Measurements from ENCODE around the gene CEP95.
"Not testable (repeated sequence)": the region's sequence is repeated elsewhere in the genome, so short reads cannot be mapped to it uniquely, and the experiment has no call there.

CEP95 gene

DNA sequence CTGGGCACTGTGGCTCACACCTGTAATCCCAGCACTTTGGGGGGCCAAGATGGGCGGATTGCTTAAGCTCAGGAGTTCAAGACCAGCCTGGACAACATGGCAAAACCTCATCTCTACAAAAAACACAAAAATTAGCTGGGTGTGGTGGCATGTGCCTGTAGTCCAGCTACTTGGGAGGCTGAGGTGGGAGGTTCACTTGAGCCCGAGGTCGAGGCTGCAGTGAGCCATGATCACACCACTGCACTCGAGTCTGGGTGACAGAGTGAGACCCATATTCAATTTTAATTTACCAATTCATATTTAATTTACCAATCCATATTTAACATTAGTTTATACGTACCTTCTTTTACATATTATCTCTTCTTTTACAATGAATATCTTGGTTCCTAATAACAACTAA, 11.5 kb upstream of the CEP95 start:
- not testable (repeated sequence) for DNase-seq (ENCODE audit: low read depth)

DNA sequence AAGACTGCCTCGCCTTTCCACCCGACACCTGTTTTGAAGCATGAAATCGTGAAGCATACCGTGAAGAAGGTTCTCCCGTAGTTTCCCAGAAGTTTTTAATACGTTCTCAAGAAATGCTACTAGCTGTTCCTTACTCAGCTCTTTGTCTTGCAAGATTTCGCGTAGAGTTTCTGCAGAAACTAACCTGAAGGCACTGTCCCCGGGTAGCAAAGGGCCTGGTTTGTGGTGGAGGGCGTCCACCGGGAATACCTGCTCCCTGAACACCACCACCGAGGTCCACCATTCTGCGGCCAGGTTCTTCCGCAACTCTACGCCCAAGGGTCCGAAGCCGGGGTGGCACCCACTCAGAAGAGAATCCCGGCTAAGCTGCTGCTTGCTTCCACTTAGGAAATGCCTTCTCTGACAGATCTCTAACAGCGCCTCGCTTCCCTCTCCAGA, 10.4 kb upstream of the CEP95 start:
- DNase-seq (ENCODE audit: low read depth), result no peak

DNA sequence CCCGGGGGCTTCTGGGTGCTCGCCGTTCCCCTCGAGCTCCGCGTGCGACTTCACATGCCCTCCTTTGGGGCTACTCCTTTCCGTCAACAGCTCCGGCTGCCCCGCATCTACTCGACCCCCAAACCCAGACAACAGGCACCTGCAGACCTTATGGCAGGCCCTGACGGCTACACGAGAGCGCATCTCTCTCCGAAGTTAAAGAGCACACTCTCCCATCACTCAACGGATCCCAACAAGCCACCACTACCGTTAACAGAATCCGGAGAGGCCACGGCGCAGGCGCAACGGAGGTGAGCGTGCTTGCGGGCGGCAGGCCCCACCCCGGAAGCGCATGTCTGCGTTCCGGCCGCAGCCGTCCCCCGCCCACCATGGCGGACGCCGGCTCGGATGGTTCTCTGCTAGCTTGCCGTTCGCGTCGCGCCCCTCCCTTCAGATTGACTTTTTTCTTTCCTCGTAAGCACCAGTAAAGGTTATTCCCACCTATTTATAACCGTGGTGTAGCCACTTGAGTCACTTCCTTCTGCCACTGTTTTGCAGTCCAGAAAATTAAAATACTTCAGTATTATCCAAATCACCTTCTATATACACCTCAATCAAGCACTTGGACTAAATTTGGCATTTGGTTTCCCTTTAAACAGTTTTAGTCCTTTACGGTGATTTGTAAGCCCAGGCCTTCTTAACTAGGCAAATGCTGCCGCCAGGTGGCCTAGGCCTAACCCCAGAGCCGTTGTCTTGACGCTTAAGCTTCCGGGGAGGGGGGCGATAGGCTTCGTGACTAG, 9.8 kb upstream of the CEP95 start, which contains the start of gene POLG2:
Gene POLG2, minus strand, starts transcription at position 269 of the 779 bp plus-strand sequence. Its CDS starts 86 bp downstream, at position 183.
- DNase-seq (ENCODE audit: low read depth), result peak; percentile 89

DNA sequence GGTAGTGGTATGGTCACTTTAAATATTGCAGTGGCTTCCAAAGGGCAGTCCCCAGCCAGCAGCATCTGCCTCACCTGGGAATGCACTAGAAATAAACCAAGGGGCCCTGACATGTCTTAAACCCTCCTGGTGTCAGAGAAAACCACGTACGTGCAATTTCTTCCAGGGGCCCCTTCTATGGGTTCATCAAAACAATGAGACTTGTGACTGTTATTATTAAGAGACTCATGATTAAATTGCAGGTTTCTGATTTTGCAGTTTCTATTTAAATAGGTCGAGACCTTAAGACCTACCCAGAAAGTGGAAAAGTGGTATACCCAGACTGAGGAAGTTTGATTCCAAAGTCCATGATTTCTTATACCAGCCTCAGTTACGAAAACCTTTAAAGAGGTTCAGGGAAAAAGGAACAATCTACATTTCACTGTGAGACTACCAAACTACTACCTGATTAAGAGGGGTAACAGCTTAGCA, 9.2 kb upstream of the CEP95 start:
- DNase-seq (ENCODE audit: low read depth), result no peak

DNA sequence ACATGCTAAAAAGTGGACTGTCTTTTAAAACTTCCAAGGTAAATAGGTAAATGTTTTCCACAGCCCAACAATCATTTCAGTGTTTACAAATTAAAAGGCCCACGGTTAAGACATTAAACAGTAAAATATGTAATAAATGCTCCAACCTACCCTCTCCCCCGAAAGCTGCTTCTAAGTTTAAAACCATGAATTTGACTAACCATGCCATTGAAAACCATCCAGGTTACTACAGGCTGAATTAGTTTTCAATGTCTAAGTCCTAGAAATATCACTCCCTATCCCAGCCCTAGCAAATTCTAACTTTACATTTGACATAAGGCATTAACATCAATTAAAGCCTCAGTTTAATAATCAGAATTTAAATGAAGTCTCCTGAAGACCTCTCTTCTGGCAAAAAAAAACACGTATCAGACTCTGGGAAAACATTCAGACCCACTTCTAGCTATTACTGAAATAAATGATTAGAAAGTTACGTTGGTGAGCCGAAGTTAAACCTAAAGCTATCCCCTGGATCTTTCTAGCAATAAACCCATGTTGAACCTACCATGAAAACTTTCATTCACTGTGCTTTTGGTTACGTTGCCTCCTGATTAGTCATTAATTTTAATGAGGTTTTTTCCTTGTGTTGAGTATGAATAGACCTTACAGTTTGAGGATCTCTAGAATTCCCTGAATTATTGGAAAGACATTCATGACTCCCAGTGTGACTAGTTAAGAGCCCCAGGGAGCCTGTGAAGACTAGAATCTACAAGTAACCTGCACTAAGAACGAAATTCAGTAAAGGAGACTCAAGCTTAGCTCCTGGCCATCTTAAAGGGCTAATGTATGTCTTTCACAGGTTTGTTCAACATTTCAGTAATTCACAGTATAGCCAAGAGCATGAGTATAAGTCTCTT, 8.2 kb upstream of the CEP95 start:
- DNase-seq (ENCODE audit: low read depth), result no peak

DNA sequence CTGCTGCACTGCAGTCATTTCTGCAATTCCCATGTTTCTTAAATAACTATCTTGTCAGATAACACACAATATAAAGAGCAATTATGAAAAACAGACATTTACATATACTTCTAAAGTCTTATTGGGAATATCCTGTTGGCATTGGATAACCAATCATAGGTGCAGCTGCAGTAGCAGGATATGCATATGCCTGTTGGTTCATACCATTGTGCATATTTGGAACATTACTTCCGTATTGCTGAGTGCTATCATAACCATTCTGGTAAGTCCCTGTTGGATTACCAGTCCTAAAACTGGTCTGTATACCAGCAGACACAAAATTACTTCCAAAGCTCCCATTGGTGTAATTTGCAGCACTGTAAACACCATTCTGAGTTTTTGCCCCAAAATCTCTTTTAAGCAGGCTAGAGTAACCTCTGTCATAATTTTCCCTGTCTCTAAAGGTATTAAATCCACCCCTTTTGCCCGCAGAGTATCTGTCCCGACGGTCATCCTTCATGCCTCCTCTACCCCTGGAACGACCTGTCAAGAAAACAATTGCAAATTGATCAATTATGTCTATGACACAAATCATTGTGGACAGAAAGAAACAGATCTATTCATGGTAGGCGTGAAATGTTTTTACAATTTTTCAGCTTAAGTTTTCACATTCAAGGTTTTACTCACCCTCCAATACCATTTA, 6.8 kb upstream of the CEP95 start:
- no peak for DNase-seq (ENCODE audit: low read depth)

DNA sequence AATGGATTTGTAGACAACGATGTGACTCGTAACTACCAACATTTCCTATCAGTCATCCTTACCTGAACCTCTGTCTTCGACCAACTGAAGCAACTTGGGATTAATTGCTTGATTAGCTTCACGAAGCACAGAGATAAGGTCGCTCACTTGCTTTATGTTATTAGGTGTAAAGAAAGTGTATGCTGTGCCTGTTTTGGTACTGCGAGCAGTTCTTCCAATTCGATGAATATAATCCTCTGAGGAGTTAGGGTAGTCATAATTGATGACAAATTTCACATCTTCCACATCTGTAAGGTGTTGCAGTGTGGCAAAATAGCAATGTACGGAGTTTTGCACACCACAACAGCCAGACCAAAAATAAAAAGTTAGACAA, 6.3 kb upstream of the CEP95 start:
- no peak for DNase-seq (ENCODE audit: low read depth)

DNA sequence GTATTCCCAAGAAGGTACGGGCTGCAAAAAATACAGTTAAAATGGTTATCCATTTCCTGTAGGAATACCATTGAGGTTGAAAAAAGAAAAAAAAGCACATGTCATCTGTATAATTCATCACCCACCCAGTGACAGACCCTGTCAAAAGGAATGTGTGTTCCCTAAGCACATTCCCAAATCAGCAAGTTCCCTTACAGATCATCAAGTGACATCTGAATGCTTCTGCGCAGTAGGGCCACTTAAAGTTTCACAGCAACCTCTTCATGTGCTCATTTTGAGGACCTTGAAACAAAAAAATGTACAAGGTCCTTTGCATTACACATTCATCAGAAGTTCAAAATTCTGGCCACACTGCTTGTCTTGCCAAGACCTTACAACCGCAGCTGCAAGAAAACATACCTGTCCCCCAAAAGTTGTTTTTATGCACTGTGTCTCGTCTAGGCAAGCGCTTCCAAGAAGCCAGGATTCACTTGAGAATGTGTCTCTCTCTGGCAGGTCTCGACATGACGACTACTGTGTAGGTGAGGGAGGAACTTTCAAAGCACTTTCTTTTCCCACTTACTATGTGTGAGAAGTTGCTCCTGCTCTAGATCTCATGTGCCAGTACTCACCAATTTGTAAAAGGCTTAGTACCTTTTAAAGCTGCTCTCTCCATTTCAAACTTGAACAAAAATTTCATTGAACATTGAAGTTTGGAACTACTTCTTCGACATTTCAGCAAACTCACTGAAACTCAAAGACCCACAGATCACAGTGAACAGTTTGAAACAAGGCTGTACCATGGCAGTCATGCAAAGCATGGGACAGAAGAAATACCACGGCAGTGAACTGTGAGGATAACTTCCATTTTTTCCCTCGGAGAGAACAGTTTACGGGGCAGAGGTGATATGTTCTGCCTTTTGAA, 5.7 kb upstream of the CEP95 start:
- DNase-seq (ENCODE audit: low read depth), result no peak

DNA sequence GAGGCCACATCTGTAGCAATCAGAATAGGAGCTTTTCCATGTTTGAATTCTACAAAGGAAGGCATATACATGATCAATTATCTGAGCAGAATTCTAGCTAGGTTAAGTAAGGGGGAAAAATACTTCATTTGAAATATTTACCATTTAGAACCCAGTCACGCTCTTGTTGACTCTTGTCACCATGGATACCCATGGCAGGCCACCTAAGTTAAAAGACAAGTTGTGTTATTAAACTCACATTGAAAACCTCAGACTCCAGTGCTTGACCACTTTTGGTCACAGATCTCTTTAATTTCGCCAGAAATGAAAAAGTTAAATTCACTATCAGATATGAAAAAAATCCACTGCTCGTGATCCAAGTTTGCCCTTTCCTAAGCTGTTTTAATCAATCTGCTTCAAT, 4.8 kb upstream of the CEP95 start:
- DNase-seq (ENCODE audit: low read depth), result no peak

DNA sequence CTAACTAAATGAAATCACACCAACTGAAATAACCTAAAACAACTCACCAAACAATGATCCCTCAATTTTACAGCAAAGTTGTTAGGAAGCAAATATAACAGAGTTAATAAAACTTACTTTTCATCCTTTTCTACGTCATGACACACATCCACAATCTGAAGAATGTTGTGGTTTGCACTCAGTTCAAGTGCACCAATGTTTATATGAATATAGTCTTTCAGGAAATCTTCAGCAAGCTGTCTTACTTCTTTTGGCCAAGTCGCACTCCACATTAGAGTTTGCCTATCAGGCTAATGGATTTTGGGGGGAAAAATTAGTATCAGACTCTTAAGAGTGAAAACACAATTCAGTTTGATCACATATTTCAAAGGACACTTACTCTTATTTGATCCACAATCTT, 4.0 kb upstream of the CEP95 start:
- peak; percentile 46 for DNase-seq (ENCODE audit: low read depth)

DNA sequence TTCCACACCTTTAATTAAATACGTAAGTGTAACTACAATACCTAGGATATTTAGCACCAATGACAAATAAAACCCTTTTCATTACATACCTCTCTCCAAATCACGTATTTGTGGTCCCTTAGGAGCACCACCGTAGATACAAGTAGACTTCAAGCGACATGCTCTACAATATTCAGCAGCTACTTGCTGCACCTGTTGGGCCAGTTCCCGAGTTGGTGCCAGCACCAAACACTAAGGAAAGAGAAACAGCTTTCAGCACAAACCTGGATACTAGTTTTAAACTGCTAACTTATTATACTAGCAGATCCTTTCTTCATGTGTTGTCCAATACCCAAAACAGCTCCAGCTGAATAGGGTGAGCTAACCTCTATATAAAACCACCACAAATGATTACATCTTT, 3.4 kb upstream of the CEP95 start:
- no peak for DNase-seq (ENCODE audit: low read depth)

DNA sequence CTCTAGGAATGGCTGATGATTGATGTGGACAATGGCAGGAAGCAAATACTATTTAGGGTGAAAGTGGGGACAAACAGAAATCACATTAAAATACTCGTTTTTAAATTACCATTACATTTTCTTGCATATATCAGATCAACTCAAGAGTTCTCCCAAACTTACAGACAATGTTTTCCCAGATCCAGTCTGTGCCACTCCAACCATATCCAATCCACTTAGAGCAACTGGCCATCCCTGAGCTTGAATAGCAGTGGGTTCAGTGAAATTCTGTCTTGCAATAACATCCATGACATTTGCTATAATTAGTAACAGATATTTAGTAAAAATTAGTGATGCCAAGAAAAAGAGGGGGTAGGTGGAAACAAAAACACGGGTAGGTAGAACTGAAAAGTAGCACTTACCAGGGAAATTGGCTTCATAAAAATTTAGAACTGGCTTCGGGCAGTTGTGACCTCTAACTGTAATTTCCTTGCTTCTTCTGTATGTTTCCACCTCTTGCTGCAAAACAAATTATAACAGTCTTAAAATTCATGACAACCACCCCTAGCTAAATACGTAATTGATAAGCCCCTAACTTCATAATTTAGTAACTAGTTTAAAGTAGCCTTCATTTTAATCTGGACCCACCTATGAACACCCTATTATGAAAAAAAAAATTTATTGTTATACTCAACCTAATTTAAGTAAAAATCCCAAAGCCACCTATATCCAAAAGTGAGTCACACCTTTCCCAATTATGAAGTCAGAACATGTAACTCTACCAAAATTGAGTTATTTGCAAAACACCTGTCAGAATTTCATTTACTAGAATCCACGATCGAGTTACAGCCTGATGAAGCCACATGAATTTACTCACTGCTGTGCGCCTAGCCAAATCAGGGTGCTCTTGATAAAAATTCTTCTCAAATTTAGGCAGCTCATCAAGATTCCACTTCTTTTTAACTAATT, 2.7 kb upstream of the CEP95 start:
- DNase-seq (ENCODE audit: low read depth), result no peak

DNA sequence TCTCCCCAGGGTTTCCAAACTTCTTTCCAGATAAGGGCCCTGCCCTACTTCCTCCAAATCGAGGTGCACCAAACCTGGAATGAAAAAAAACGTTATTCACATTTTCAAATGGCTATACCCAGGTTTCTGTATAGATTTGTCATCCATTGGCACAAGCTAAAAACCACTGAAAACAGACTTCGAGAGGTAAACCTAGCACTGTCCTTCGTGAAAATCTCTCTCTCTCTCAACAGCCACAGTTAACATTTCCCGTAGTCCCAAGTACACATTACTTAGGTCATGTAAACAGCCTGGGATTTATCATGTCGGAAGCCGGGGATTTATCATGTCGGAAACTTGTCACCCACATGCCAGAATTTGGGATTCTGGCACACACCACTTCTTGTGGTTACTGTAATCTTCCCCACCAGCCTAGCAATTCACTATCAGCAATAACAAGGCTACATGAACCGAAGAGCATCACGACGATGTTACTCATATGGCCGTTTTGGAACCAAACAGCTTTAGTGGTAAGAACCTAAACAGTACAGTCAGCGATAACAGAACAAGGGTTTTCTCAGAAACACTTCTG, 1.9 kb upstream of the CEP95 start:
- peak; percentile 87 for DNase-seq (ENCODE audit: low read depth)

DNA sequence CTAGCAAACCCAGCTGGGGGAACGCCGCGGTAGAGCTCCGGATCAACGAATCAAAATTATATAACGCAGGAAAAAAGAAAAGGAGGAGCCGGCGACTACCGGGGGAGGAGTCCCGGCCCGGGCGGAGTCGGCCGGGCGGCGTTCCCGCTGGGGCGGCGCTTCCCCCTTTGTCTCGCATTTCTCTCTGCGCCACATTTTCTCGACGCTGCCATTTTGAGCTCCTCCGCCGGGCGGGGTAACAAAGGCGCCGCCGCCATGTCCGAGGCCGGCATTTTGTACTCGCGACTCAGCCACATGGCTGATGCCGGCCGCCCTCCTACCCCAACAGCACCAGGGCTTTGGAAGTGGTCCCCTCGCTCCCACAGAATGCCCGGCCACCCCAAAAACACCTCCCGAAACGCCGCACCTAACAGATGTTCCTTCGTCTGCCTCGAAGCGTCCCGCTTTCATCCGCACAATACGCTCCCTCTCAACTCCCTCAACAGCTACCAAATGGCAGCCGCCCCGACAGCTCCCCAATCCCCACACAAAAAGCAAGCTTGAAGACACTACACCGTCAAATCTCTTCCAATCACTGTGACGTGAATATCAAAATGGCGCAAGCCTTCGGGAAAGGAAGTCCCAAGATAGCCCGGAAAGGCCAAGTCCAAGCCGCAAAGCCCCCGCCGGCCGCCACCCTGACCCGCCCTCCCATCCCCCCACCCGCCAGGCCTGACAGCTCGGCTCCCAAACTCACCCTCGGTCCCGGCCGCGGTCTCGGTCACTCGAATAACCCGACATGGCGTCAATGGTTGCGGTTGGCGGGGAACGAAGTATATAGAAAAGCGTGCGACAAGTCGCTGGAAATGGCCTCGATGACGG, 1.2 kb upstream of the CEP95 start:
- DNase-seq (ENCODE audit: low read depth), result peak; percentile 83

DNA sequence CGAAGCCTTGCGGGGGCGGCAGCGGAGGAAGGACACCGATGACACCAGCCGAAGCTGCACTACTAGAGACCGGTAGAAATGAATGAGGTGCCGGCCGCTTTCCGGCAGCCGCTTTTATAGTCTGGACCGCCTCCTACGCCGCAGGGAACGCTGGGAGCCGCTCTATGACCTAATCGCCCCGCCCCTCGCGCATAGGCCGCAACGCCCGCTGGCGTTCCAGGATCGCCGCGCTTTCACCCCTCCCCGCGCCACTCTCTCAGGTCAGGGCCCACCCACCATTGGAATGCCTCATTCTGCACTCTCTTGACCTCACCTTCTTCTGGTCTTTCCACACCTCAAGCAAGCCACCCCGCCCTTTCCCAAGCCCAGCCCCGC, 589 bp upstream of the CEP95 start, which contains the start of gene DDX5:
Gene DDX5, minus strand, starts transcription at position 89 of the 375 bp plus-strand sequence. CDS start 170 bp downstream, outside the sequence.
- no peak for DNase-seq (ENCODE audit: low read depth)

DNA sequence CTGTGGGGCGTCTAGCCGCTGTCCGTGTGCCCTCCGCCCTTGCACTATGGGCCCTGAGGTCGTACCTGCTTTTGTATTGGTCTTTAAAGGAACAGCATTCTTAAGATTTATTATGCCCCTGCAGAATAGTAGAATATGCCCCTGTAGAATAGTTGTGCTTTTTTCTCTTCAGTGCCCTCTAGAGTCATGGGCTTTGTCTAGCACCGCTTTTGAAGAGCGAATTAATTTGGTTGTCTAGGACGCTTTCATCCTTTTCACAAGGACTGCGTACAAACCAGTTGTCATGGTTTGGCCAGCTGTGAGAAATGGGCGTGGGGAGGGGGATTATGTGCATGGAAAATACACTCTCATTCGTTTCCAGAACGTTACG, 621 bp downstream of the CEP95 start:
- peak; percentile 78 for DNase-seq (ENCODE audit: low read depth)

DNA sequence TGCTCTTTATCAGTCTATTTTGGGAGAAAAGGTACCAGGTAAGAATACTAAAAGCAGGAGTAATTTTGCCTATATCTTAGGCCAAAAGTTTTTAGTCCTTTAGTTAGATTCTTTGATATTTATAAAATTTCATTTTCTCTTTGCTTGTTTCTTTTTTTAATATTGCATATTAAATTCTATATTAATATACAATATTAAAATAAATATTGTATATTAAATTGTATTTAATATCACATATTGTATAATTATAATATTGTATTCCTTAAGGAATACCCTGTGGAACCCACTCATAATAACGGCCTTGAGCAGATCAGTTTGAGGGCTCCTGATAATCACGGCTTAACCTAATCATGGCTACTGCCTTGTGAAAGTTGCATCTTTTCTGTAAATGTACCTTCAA, 1.9 kb downstream of the CEP95 start:
- no peak for DNase-seq (ENCODE audit: low read depth)

DNA sequence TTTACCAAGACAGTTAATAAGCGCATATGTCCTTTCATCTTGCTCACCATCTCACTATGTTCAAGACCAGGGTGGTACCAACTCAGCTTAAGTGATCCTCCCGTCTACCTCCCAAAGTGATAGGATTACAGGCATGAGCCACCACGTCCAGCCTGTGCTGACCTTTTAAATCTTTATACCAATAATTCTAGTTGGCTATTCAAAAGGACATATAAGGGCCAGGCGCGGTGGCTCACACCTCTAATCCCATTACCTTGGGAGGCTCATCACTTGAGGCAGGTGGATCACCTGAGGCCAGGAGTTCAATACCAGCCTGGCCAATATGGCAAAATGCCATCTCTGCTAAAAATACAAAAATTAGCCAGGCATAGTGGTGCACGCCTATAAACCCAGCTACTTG, 2.4 kb downstream of the CEP95 start:
- DNase-seq (ENCODE audit: low read depth), result no peak

DNA sequence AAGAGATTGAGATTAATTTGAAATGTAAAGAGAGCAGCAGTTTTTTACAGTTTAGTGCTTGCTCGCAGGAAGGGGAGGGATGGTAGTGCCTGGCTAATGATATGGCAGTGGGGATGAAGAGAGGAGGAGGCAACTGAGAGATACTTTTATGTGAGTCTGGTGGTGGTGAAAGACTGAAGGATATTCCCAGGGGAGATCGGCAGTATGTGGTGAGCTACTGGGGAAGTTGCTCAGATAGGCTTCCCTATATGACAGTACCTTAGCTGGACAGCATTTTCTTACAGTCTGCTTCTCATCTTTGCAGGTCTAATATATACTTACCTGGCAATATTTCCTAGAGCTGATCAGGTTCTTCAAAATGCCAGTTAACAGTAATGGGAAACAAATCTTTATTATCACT, 8.6 kb downstream of the CEP95 start:
- DNase-seq (ENCODE audit: low read depth), result no peak

Measured in amniotic epithelial cell (primary cell).